HG03469 (cell line): Measurements from ENCODE around the gene TAF10.

Experiments used
- ATAC-seq: cut with Tn5 transposase; IDR thresholded peaks from one replicate; pipeline ENCODE4 v1.9.1; 2021; ENCODE audit warnings: mild to moderate bottlenecking, moderate library complexity, moderate number of reproducible peaks; ENCODE audit not compliant: unreplicated experiment

TAF10 gene

GRCh38 chr11:6561288-6561687, 50.7 kb downstream of the TAF10 start:
- ATAC-seq = no peak
